A549 (cell line): ENCODE results near the gene MMRN1. TPM values are rescaled to one million over a fixed set of nuclear protein-coding genes. Genes with fewer than 3 reads are reported as not detected.

ENCODE experiments used
- ATAC-seq, 2 experiments: fragments of 200-7000 bp in 1 of 2; fragments of >200 bp in 1 of 2; cut with Nextera tagmentation in 1 of 2; cut with Tn5 transposase in 1 of 2; 3 replicates each; pipeline versions ENCODE4 v1.8.0 to v1.9.1; 2018 to 2020; ENCODE audit warnings: mild to moderate bottlenecking in 1 of 2, moderate library complexity in 1 of 2
- CTCF ChIA-PET: fragments of 300-600 bp; sonication (Branson Sonifier 250); formaldehyde crosslinking; extraction: SDS; loops from one replicate; lab custom pipeline; 2021; ENCODE audit warnings: antibody characterized with exemption, inconsistent platforms; lab: Yijun Ruan, JAX
- POLR2A ChIA-PET: fragments of 350-600 bp; formaldehyde crosslinking; extraction: SDS; loops from one replicate; lab custom pipeline; 2021; ENCODE audit warnings: antibody characterized with exemption, inconsistent platforms; lab: Yijun Ruan, JAX
- DNase-seq, 2 experiments: peaks; one replicate each; pipeline versions ENCODE4 v3.0.0 to v3.0.0-alpha.2; 2011 to 2016; ENCODE audit warnings: low read depth in 1 of 2, low spot score in 1 of 2
- FAIRE-seq: peaks from 2 replicates; lab custom pipeline; 2011; peaks lifted over from hg19 to GRCh38; lab: Jason Lieb, UNC
- H3K27ac ChIP-seq, 2 experiments: fragments of >200 bp; sonication (Bioruptor Twin); formaldehyde crosslinking; 3 replicates each; pipeline ENCODE4 v1.5.1; 2016 to 2017
- H3K4me1 ChIP-seq: fragments of >200 bp; sonication (Bioruptor Twin); formaldehyde crosslinking; 3 replicates; pipeline ENCODE4 v1.6.1; 2016
- H3K4me2 ChIP-seq: fragments of >200 bp; sonication (Bioruptor Twin); formaldehyde crosslinking; 3 replicates; pipeline ENCODE4 v1.6.1; 2016
- H3K4me3 ChIP-seq: fragments of >200 bp; sonication (Bioruptor Twin); formaldehyde crosslinking; 3 replicates; pipeline ENCODE4 v1.5.1; 2016
- H3K9me3 ChIP-seq: fragments of >200 bp; sonication (Bioruptor Twin); formaldehyde crosslinking; 3 replicates; pipeline ENCODE4 v1.6.1; 2016
- BCL3 ChIP-seq: fragments of >200 bp; sonication (Bioruptor Twin); formaldehyde crosslinking; IDR thresholded peaks from 3 replicates; pipeline ENCODE4 v1.6.1; 2016
- CBX2 ChIP-seq: fragments of 200-600 bp; sonication (generic); IDR thresholded peaks from 2 replicates; pipeline ENCODE4 v1.6.1; 2016; ENCODE audit warnings: low read depth, mild to moderate bottlenecking, borderline replicate concordance
- CEBPB ChIP-seq, 2 experiments: fragments of >200 bp in 1 of 2; sonication (Bioruptor Twin) in 1 of 2; formaldehyde crosslinking in 1 of 2; IDR thresholded peaks; 2 replicates each; pipeline ENCODE4 v1.6.1; 2012 to 2016
- CHD4 ChIP-seq: fragments of 200-600 bp; sonication (generic); IDR thresholded peaks from 2 replicates; pipeline ENCODE4 v1.6.1; 2016; ENCODE audit warnings: antibody characterized with exemption, mild to moderate bottlenecking, borderline replicate concordance
- FOSB ChIP-seq: fragments of 250-450 bp; sonication (Bioruptor Pico); IDR thresholded peaks from 2 replicates; pipeline ENCODE4 v1.5.0; 2020; ENCODE audit warnings: mild to moderate bottlenecking, moderate library complexity
- FOSL2 ChIP-seq, 2 experiments: fragments of 450-650 bp in 1 of 2; fragments of >200 bp in 1 of 2; sonication (Bioruptor Twin) in 1 of 2; formaldehyde crosslinking; IDR thresholded peaks; 2 replicates each; pipeline versions ENCODE4 v1.5.0 to v1.6.1; 2016 to 2020; ENCODE audit warnings: mild to moderate bottlenecking in 1 of 2, moderate library complexity in 1 of 2
- HDAC2 ChIP-seq: fragments of 200-600 bp; sonication (generic); IDR thresholded peaks from 2 replicates; pipeline ENCODE4 v1.6.1; 2016
- HES2 ChIP-seq: fragments of >200 bp; sonication (Bioruptor Twin); formaldehyde crosslinking; IDR thresholded peaks from 2 replicates; pipeline ENCODE4 v1.6.1; 2016
- HEYL ChIP-seq: fragments of 250-450 bp; sonication (Bioruptor Pico); IDR thresholded peaks from 2 replicates; pipeline ENCODE4 v1.8.0; 2021; ENCODE audit warnings: mild to moderate bottlenecking, moderate library complexity
- HOXA7 ChIP-seq: fragments of 250-450 bp; sonication (Bioruptor Pico); IDR thresholded peaks from 2 replicates; pipeline ENCODE4 v1.5.0; 2020; ENCODE audit warnings: mild to moderate bottlenecking, moderate library complexity
- JUN ChIP-seq, 2 experiments: fragments of >200 bp; sonication (Bioruptor Twin); formaldehyde crosslinking; IDR thresholded peaks; 2 replicates in 1 of 2; 3 replicates in 1 of 2; pipeline ENCODE4 v1.6.1; 2016 to 2017
- MAFK ChIP-seq: fragments of 450-650 bp; IDR thresholded peaks from 2 replicates; pipeline ENCODE4 v1.6.1; 2014; ENCODE audit not compliant: partially characterized antibody
- MAX ChIP-seq: IDR thresholded peaks from 2 replicates; pipeline ENCODE4 v1.6.1; 2012
- MAZ ChIP-seq: fragments of 150-350 bp; IDR thresholded peaks from 2 replicates; pipeline ENCODE4 v1.6.1; 2014; ENCODE audit warnings: antibody characterized with exemption, low read depth, low read length, borderline replicate concordance
- NFE2L2 ChIP-seq: fragments of 150-350 bp; conservative IDR thresholded peaks from 2 replicates; pipeline ENCODE4 v1.6.1; 2014; ENCODE audit warnings: low read length
- NR3C1 ChIP-seq: fragments of >200 bp; sonication (Bioruptor Twin); formaldehyde crosslinking; IDR thresholded peaks from 3 replicates; pipeline ENCODE4 v1.6.1; 2017
- PHF8 ChIP-seq: fragments of 200-600 bp; sonication (generic); IDR thresholded peaks from 2 replicates; pipeline ENCODE4 v1.6.1; 2016; ENCODE audit warnings: low read depth, mild to moderate bottlenecking, antibody characterized with exemption, moderate library complexity, borderline replicate concordance
- POLR2A ChIP-seq: IDR thresholded peaks from 2 replicates; pipeline ENCODE4 v1.6.1; 2012; ENCODE audit warnings: mild to moderate bottlenecking, low read length
- POLR2AphosphoS2 ChIP-seq: conservative IDR thresholded peaks from 2 replicates; pipeline ENCODE4 v1.6.1; 2012; ENCODE audit warnings: low read length, improper control_type of control experiment, inconsistent platforms
- RAD21 ChIP-seq, 2 experiments: fragments of >200 bp in 1 of 2; sonication (Bioruptor Twin) in 1 of 2; formaldehyde crosslinking in 1 of 2; IDR thresholded peaks in 1 of 2; conservative IDR thresholded peaks in 1 of 2; 2 replicates in 1 of 2; 3 replicates in 1 of 2; pipeline ENCODE4 v1.6.1; 2012 to 2018; ENCODE audit warnings: inconsistent platforms in 1 of 2
- RARB ChIP-seq: fragments of 250-450 bp; sonication (Bioruptor Pico); IDR thresholded peaks from 2 replicates; pipeline ENCODE4 v1.8.0; 2021; ENCODE audit warnings: mild to moderate bottlenecking, moderate library complexity
- RNF2 ChIP-seq: fragments of 200-600 bp; sonication (generic); IDR thresholded peaks from 2 replicates; pipeline ENCODE4 v1.6.1; 2016; ENCODE audit warnings: low read depth, mild to moderate bottlenecking, antibody characterized with exemption, moderate library complexity, borderline replicate concordance
- SMC3 ChIP-seq: fragments of >200 bp; sonication (Bioruptor Twin); formaldehyde crosslinking; IDR thresholded peaks from 3 replicates; pipeline ENCODE4 v1.6.1; 2018; ENCODE audit warnings: inconsistent platforms
- TP53 ChIP-seq: fragments of 250-450 bp; sonication (Bioruptor Pico); IDR thresholded peaks from 2 replicates; pipeline ENCODE4 v1.5.0; 2021; ENCODE audit warnings: mild to moderate bottlenecking, moderate library complexity
- USF2 ChIP-seq: fragments of 450-650 bp; IDR thresholded peaks from 2 replicates; pipeline ENCODE4 v1.6.1; 2014; ENCODE audit warnings: antibody characterized with exemption
- ZC3H11A ChIP-seq: fragments of 450-650 bp; IDR thresholded peaks from 2 replicates; pipeline ENCODE4 v1.6.1; 2014; ENCODE audit warnings: antibody characterized with exemption, mild to moderate bottlenecking
- ZNF302 ChIP-seq: fragments of 250-450 bp; sonication (Bioruptor Pico); IDR thresholded peaks from 2 replicates; pipeline ENCODE4 v1.9.0; 2021; ENCODE audit warnings: inconsistent platforms, mild to moderate bottlenecking, moderate library complexity
- WGBS: methylation state at CpG from one replicate; pipeline ENCODE4 v1.1.6; 2017; ENCODE audit errors: missing lambda C conversion rate; 5-methylcytosine and 5-hydroxymethylcytosine counted together
- polyA plus RNA-seq, 4 experiments: library from polyadenylated mRNA; depleted of rRNA in 3 of 4; stranded (reverse); fragments of >200 nt; fragmentation: RNase III in 1 of 4; extraction: RNeasy Plus Mini Kit Qiagen cat#74134 plus additional on column Dnase treatment in 1 of 4; gene quantifications; 2 replicates in 3 of 4; 3 replicates in 1 of 4; pipeline ENCODE4 v1.2.3, GENCODE V29; 2011 to 2017

MMRN1 gene
- polyA plus RNA-seq, 2 of the 4 experiments (the other 2 are of a cell fraction) = not detected

GRCh38 chr4:89879215-89879614 is 15.4 kb upstream of the MMRN1 start:
- no peak for ATAC-seq
- no peaks in the 10 kb centered on the region for H3K9me3 ChIP-seq
- H3K27ac ChIP-seq = no peak overlapping the region
- TF ChIP-seq JUN (IDR thresholded peaks at IDR 0.05) (no peak), CBX2 (no peak), FOSL2 (IDR thresholded peaks at IDR 0.05) (no peak), FOSL2 (CRISPR knock-in tag; IDR thresholded peaks at IDR 0.05) (no peak), USF2 (no peak), POLR2A (no peak), ZNF302 (CRISPR knock-in tag) (no peak), RAD21 (conservative IDR thresholded peaks at IDR 0.05 in 1 of 2, IDR thresholded peaks at IDR 0.05 in 1 of 2) (no peak), HOXA7 (CRISPR knock-in tag) (no peak), NFE2L2 (no peak), CHD4 (no peak)
- no peak overlapping the region for H3K4me3 ChIP-seq
- WGBS = 31% methylated on average over 4 of the region's 4 CpGs
- H3K4me1 ChIP-seq = no peaks in the 10 kb centered on the region
- FAIRE-seq = no peak
- H3K4me2 ChIP-seq = no peak overlapping the region
- no peak for DNase-seq
- POLR2A ChIA-PET = no interaction called here
- CTCF ChIA-PET = interaction anchor here (1.3 kb wide), 1 partner anchor 239 kb away, joined by 3 read pairs; no protein-coding TSS in a partner anchor

- CTCF ChIA-PET = no interaction called here
These were observed 5.4 kb upstream of the MMRN1 start for GRCh38 chr4:89889289-89889688.

More at GRCh38 chr4:89889289-89889688, 5.4 kb upstream of the MMRN1 start:
- H3K27ac ChIP-seq = no peak overlapping the region
- H3K4me2 ChIP-seq = no peak overlapping the region
- H3K4me1 ChIP-seq = no peaks in the 10 kb centered on the region
- no peaks in the 10 kb centered on the region for H3K9me3 ChIP-seq
- H3K4me3 ChIP-seq = no peak overlapping the region
- no peak for TF ChIP-seq POLR2AphosphoS2
- TF ChIP-seq HES2 = no peak
- TF ChIP-seq MAFK = no peak
- no peak for TF ChIP-seq MAX
- TF ChIP-seq ZC3H11A = no peak
- no peak for TF ChIP-seq CEBPB (IDR thresholded peaks at IDR 0.05)
- no peak for TF ChIP-seq SMC3
- TF ChIP-seq NR3C1 = no peak
- TF ChIP-seq MAZ = no peak
- TF ChIP-seq HDAC2 = no peak
- no peak for TF ChIP-seq HEYL (CRISPR knock-in tag)
- no peak for TF ChIP-seq RARB (CRISPR knock-in tag)
- TF ChIP-seq PHF8 = no peak
- TF ChIP-seq RNF2 = no peak
- TF ChIP-seq TP53 (CRISPR knock-in tag) = no peak
- no peak for TF ChIP-seq ZNF302 (CRISPR knock-in tag)
- TF ChIP-seq BCL3 = no peak
- TF ChIP-seq USF2 = no peak
- no peak for TF ChIP-seq HOXA7 (CRISPR knock-in tag)
- no peak for TF ChIP-seq FOSB (CRISPR knock-in tag)
- TF ChIP-seq, all 56 proteins: peak for 0
- no peak for DNase-seq
- FAIRE-seq = no peak
- no peak for ATAC-seq
- POLR2A ChIA-PET = no interaction called here
- 35% methylated on average over 9 of the region's 9 CpGs for WGBS
